ENCODE results near the gene HCRTR1. TPM values are rescaled to one million over a fixed set of nuclear protein-coding genes. Genes with fewer than 3 reads are reported as not detected.

The HCRTR1 gene
- total and polyA plus RNA-seq, 2 experiments from 2014 or later, result not detected

DNA sequence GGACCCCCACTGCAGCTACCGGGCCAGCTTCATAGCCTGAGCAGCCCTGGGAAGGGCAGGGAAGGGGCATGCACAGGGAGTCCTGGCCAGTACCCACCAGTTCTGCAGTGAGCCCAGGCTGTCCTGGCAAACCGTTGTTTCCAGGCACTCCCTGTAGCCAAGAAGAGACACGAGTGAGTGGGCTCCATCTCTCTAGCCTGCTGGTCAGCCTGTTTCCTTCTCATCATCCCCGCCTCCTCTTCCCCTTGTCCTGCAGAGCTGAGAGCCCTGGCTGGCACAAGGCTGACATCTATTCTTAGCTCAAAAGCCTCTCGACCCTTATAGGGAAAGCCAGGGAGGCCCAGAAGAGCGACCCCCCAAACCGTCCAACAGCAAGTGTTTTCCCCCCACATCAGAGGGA lies 57.7 kb downstream of the HCRTR1 start:
- Histone ChIP-seq H3K9me3 (ENCODE audit: low read depth) (no peaks in the 10 kb centered on the region), H3K4me2 (ENCODE audit: unreplicated experiment) (no peak overlapping the region)
- in situ Hi-C loops (cut with MboI), result no loop called here

DNA sequence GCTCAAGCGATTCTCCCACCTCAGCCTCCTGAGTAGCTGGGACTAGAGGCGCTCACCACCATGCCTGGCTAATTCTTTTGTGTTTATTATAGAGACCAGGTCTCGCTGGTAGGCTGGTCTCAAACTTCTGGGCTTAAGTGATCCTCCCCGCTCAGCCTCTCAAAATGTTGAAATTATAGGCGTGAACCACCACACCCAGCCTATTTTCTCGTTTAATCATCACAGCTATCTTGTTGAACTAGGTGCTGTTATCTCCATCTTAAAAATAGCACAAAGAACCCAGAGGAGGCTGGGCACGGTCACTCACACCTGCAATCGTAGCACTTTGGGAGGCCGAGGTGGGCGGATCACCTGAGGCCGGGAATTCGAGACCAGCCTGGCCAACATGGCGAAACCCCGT lies 58.3 kb downstream of the HCRTR1 start:
- Histone ChIP-seq H2AFZ (no peak overlapping the region), H3K4me3 (no peak overlapping the region), H3K27ac (no peak overlapping the region), H3K36me3 (ENCODE audit: low read depth) (peaks cover 3% of the 10 kb centered on the region; the same call in 1 of the 2 replicates), H3K27me3 (replicated peaks; ENCODE audit: insufficient read depth) (no peaks in the 10 kb centered on the region), H3K4me1 (ENCODE audit: insufficient read depth) (no peaks in the 10 kb centered on the region), H3F3A (ENCODE audit: insufficient read depth) (no peaks in the 10 kb centered on the region), H3K79me2 (ENCODE audit: insufficient read depth) (no peaks in the 10 kb centered on the region), H4K20me1 (ENCODE audit: insufficient read depth) (no peaks in the 10 kb centered on the region), H3K9me2 (ENCODE audit: insufficient read depth) (no peaks in the 10 kb centered on the region), H3K9ac (no peak overlapping the region), H3K4me2 (ENCODE audit: unreplicated experiment) (no peak overlapping the region), H3K9me3 (ENCODE audit: low read depth) (no peaks in the 10 kb centered on the region)
- 85 to 88% methylated on average over 14 of the region's 14 CpGs for WGBS, 2 experiments (ENCODE audit: low coverage in 1 of 2, low lambda C conversion rate in 2 of 2, missing lambda C conversion rate in 2 of 2)
- no peak for DNase-seq
- TF ChIP-seq EZH2 (IDR thresholded peaks at IDR 0.05; ENCODE audit: insufficient read depth, poor library complexity, severe bottlenecking) (no peak), EZH2phosphoT487 (IDR thresholded peaks at IDR 0.05; ENCODE audit: insufficient read depth, low read depth) (no peak)
- in situ Hi-C loops (cut with MboI), result no loop called here

More for the DNA sequence above, 57.7 kb downstream of the HCRTR1 start:
- H3K27me3 ChIP-seq (replicated peaks; ENCODE audit: insufficient read depth), result no peaks in the 10 kb centered on the region
- no peak for DNase-seq
- no peaks in the 10 kb centered on the region for H3F3A ChIP-seq (ENCODE audit: insufficient read depth)
- no peaks in the 10 kb centered on the region for H3K79me2 ChIP-seq (ENCODE audit: insufficient read depth)
- H3K36me3 ChIP-seq (ENCODE audit: low read depth), result peaks cover 3% of the 10 kb centered on the region; the same call in 1 of the 2 replicates
- H3K9ac ChIP-seq, result no peak overlapping the region
- no peak overlapping the region for H3K27ac ChIP-seq
- H3K9me2 ChIP-seq (ENCODE audit: insufficient read depth), result no peaks in the 10 kb centered on the region
- no peaks in the 10 kb centered on the region for H4K20me1 ChIP-seq (ENCODE audit: insufficient read depth)
- no peak overlapping the region for H3K4me3 ChIP-seq
- H3K4me1 ChIP-seq (ENCODE audit: insufficient read depth), result no peaks in the 10 kb centered on the region
- H2AFZ ChIP-seq, result no peak overlapping the region
- TF ChIP-seq EZH2phosphoT487 (IDR thresholded peaks at IDR 0.05; ENCODE audit: insufficient read depth, low read depth), result no peak
- TF ChIP-seq EZH2 (IDR thresholded peaks at IDR 0.05; ENCODE audit: insufficient read depth, poor library complexity, severe bottlenecking), result no peak
- WGBS, 2 experiments (ENCODE audit: low coverage in 1 of 2, low lambda C conversion rate in 2 of 2, missing lambda C conversion rate in 2 of 2), result 75% methylated on average over 7 of the region's 7 CpGs

Other genes starting within 250 kb of the HCRTR1 start
- gene FABP3, start 244.6 kb upstream of the HCRTR1 start, total RNA-seq (2014; rRNA removed; shearing (Covaris generic)), result 0.51 and 2.1 TPM in 2 replicates
- gene FABP3, start 244.6 kb upstream of the HCRTR1 start, polyA plus RNA-seq (2016; fragmentation: Nextera tagmentation; extraction: Ambion mirVana), result 3.9 and 4.0 TPM in 2 replicates
- 34.4 and 50.9 TPM in 2 replicates for gene SERINC2, start 204.5 kb upstream of the HCRTR1 start, total RNA-seq (2014; rRNA removed; shearing (Covaris generic))
- gene SERINC2, start 204.5 kb upstream of the HCRTR1 start, polyA plus RNA-seq (2016; fragmentation: Nextera tagmentation; extraction: Ambion mirVana), result 96.0 and 99.6 TPM in 2 replicates
- 3.5 and 4.7 TPM in 2 replicates for gene TINAGL1, start 41.2 kb upstream of the HCRTR1 start, total RNA-seq (2014; rRNA removed; shearing (Covaris generic))
- 1.1 and 1.4 TPM in 2 replicates for gene TINAGL1, start 41.2 kb upstream of the HCRTR1 start, polyA plus RNA-seq (2016; fragmentation: Nextera tagmentation; extraction: Ambion mirVana)
- gene PEF1, start 27.2 kb downstream of the HCRTR1 start, total RNA-seq (2014; rRNA removed; shearing (Covaris generic)), result 97.5 and 131 TPM in 2 replicates
- gene PEF1, start 27.2 kb downstream of the HCRTR1 start, polyA plus RNA-seq (2016; fragmentation: Nextera tagmentation; extraction: Ambion mirVana), result 71.3 and 77.8 TPM in 2 replicates
- gene COL16A1, start 86.3 kb downstream of the HCRTR1 start, total RNA-seq (2014; rRNA removed; shearing (Covaris generic)), result 234 and 247 TPM in 2 replicates
- gene COL16A1, start 86.3 kb downstream of the HCRTR1 start, polyA plus RNA-seq (2016; fragmentation: Nextera tagmentation; extraction: Ambion mirVana), result 67.3 and 68.7 TPM in 2 replicates
- 3.6 and 3.9 TPM in 2 replicates for gene ADGRB2, start 146.7 kb downstream of the HCRTR1 start, total RNA-seq (2014; rRNA removed; shearing (Covaris generic))
- 0.51 and 1.3 TPM in 2 replicates for gene ADGRB2, start 146.7 kb downstream of the HCRTR1 start, polyA plus RNA-seq (2016; fragmentation: Nextera tagmentation; extraction: Ambion mirVana)
- 36.8 and 43.0 TPM in 2 replicates for gene SPOCD1, start 198.3 kb downstream of the HCRTR1 start, total RNA-seq (2014; rRNA removed; shearing (Covaris generic))
- gene SPOCD1, start 198.3 kb downstream of the HCRTR1 start, polyA plus RNA-seq (2016; fragmentation: Nextera tagmentation; extraction: Ambion mirVana), result 27.8 and 27.9 TPM in 2 replicates

Data from GM23248 (cell line).